Raji (cell line): Measurements from ENCODE around the gene EFCAB5.

Experiments used
- POLR2A ChIP-seq: IDR thresholded peaks from 2 replicates; pipeline ENCODE4 v1.6.1; 2011; ENCODE audit warnings: low read depth, low read length, control low read depth; ENCODE audit not compliant: insufficient read depth

Gene EFCAB5

DNA sequence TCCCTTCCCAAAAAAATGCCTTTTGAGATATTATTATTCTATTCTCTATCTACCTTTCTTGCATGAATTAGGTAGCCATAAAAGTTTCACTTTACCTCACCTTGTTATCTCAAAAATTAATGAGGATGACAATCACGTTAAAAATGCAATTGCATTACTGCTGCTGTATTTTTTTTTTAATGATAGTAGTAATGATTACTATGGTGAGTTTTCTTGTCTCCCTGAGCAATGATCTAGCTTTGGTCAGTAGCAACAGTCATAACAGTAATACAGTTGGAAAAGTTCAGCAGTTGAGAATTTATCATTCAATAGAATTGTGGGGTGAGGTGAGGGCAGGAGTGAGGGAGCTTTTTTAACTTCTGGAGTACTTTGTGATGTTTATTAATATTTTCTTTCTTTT lies at the start of gene EFCAB5:
TSS of gene EFCAB5 (plus strand) at position 301 of the 400 bp plus-strand sequence. CDS start 163 bp downstream, outside the sequence.
- TF ChIP-seq POLR2A = no peak

DNA sequence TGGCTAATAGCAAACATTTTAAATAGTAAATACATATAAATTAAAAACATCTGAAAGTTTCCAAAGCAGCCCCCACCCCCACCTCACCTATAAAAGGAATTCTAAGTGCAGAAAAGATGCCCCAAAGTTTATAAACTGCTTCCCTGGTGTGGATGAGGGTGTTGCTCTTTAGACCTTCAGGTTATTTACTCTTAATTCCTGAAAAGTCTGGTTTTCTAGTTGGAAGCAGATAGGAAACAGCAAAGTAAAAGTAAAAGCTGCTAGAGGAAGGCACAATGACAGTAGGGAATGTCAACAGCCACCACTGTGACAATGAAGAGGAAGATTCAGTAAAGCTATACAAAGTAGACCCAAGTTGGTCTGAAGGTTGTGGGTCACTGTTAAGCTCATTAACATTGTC lies 49.2 kb upstream of the EFCAB5 start:
- no peak for TF ChIP-seq POLR2A

DNA sequence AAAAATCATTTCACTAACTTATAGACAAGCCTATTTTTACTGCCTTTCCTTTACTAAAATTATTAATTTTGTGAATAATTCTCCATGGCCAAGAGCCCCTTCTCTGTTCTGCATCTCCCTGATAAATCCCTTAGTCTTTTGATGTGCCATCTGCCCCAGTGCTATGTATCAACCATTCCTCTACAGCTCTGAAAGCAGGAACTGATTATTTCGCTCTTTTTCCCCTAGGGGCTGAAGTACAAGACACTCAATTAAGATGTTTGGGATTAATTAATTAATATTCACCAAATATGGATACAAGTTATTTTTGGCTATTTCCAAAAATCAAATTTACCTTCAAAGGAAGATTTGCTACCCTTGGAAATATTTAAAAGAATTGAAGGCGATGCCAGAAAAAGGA lies 38.0 kb upstream of the EFCAB5 start:
- no peak for TF ChIP-seq POLR2A

- no peak for TF ChIP-seq POLR2A
These were observed 36.2 kb upstream of the EFCAB5 start for GRCh38 chr17:29905086-29905878.

- TF ChIP-seq POLR2A = no peak
These were observed 35.6 kb upstream of the EFCAB5 start for GRCh38 chr17:29905879-29906167.

DNA sequence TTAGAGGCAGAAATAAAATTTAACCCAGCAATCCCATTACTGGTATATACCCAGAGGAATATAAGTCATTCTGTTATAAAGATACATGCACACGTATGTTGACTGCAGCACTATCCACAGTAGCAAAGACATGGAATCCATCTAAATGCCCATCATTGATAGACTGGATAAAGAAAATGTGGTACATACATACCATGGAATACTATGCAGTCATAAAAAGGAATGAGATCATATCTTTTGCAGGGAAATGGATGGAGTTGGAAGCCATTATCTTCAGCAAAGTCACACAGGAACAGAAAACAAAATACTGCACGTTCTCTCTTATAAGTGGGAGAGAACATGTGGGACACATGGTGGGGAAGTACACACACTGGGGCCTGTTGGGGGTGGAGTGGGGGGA lies 34.5 kb upstream of the EFCAB5 start:
- no peak for TF ChIP-seq POLR2A

- TF ChIP-seq POLR2A = no peak
These were observed 32.0 kb upstream of the EFCAB5 start for GRCh38 chr17:29909236-29910003.

DNA sequence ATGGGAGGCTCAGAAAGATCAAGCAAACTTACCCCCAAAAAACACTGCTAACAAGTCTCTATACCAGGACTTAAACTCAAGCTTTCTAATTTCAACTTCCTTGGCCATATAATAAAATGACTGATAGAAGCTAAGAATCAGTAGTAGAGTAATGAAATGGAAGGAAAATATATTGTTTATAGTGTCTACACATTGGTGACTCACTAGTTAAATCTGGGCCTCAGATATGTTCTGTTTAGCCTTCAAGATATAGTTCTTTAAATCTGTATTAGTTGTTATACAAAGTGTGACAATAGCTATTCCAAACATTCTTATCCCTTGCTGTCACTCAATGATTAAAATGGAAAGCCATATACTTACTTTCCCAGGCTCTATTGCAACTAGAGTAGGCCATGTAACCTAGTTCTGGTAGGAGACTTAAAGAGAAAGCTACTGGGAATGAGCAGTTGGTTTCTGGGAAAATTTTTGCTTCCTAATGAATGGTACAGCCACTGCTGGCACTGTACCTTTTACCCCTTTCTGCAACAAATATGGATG lies 29.7 kb upstream of the EFCAB5 start:
- TF ChIP-seq POLR2A = no peak

DNA sequence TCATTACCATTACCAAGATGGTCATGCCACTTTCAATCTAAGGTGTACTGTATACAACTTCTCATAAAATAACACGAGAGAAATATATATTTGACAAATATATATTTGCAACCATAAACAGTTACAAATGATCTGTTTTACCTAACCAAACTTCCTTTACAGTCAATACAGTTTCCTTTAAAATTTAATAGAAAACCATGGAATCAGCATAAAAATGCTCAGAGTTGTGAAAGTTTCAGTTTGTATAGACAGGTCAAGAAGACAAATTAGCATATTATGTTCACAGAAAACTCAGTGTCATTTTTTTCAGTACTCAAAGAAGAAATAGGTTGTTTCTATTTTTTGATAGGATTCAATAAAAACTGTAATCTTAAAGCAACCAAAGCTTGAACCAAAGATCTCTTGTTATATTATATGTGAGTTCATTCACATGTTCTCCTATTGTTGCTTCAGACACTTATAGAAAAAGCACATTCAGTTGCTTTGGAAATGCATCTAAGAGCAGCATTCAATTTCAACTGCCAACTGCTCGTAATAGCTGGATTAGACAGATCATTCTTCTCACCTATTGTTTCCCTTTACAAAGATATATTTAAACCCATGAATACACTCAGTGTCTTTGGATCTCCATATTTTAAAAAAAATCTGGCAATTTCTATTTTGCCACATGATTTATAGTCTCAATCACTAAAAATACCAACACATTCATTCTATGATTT lies 26.5 kb upstream of the EFCAB5 start:
- TF ChIP-seq POLR2A = no peak

- TF ChIP-seq POLR2A = no peak
These were observed 23.4 kb upstream of the EFCAB5 start for GRCh38 chr17:29918016-29918415.

DNA sequence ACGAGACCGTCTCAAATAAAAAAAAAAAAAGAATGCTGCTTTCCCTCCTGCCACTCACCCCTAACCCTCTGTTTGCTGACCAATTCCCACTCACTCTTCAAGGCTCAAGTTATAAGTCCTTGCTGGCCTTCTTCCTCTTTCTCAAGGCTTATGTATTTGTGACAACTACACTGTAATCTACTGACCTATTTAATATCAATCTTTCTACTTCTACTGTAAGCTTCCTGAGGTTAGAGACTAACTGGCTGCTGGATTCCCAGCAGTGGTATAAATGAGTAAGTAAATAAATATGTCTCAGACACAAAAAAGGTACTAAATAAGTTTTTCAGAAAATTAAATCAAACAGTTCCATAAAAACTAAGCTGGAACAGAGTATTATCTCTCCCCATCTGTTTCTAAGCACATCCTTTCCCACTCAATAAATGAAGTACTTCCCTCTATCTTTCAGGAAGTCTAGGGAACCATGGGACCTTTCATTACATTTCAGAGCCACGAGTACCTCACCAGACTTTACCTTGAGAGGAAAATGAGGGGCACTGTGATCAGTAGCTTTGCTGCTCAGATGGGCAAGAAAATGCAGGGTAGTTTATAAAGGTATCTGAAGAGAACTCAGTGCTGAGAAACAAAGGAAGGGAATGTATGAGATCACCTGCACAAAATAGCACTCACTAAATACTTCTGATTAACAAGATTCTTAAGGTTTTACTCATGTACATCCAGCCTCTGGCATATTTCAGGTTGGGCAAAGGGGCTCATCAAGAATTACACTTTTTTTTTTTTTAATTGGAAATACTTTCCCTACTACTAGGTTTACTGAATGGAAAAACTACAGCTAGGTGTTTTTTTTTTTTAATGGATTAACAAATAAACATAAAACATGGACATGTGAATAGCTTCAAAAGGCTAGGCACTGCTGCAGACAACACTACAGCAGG lies 22.2 kb upstream of the EFCAB5 start:
- TF ChIP-seq POLR2A = no peak

- TF ChIP-seq POLR2A = no peak
These were observed 16.6 kb upstream of the EFCAB5 start for GRCh38 chr17:29924786-29925185.

- TF ChIP-seq POLR2A = no peak
These were observed 13.9 kb upstream of the EFCAB5 start for GRCh38 chr17:29927546-29927945.

- TF ChIP-seq POLR2A = no peak
These were observed 12.4 kb upstream of the EFCAB5 start for GRCh38 chr17:29929006-29929532.
